K562 (cell line): ENCODE data around the gene LRRC51. TPM values are rescaled to one million over a fixed set of nuclear protein-coding genes. Genes with fewer than 3 reads are reported as not detected.

ENCODE experiments used
- CBX1 ChIP-seq: sonication (generic); IDR thresholded peaks from 2 replicates; pipeline ENCODE4 v1.6.1; 2016; ENCODE audit warnings: antibody characterized with exemption, low read depth, mild to moderate bottlenecking
- DPF2 ChIP-seq: fragments of 450-650 bp; IDR thresholded peaks from 2 replicates; pipeline ENCODE4 v1.6.1; 2016
- GTF2F1 ChIP-seq: IDR thresholded peaks from 2 replicates; pipeline ENCODE4 v1.6.1; 2011; ENCODE audit warnings: low read depth, low read length, improper control_type of control experiment
- HNRNPUL1 ChIP-seq: fragments of 200-400 bp; formaldehyde crosslinking; IDR thresholded peaks from 2 replicates; pipeline ENCODE4 v1.6.1; 2017; ENCODE audit warnings: low read length
- KLF13 ChIP-seq: fragments of 450-650 bp; IDR thresholded peaks from 2 replicates; pipeline ENCODE4 v1.6.1; 2016; ENCODE audit warnings: missing genetic modification characterization, low read depth, mild to moderate bottlenecking, missing compliant biosample characterization, moderate library complexity, borderline replicate concordance
- NR2C2 ChIP-seq, 2 experiments: fragments of 200-800 bp in 1 of 2; sonication (Bioruptor generic) in 1 of 2; sonication (generic) in 1 of 2; formaldehyde crosslinking in 1 of 2; IDR thresholded peaks; 2 replicates each; pipeline versions ENCODE4 v1.6.1 to v1.8.0; 2016 to 2022; ENCODE audit warnings: mild to moderate bottlenecking in 1 of 2, missing compliant biosample characterization in 1 of 2, missing genetic modification characterization in 1 of 2, missing genetic modification reagents in 1 of 2
- NR2F6 ChIP-seq: fragments of 450-650 bp; formaldehyde crosslinking; IDR thresholded peaks from 2 replicates; pipeline ENCODE4 v1.4.0; 2020; ENCODE audit warnings: mild to moderate bottlenecking
- PHF20 ChIP-seq: fragments of 450-650 bp; IDR thresholded peaks from 2 replicates; pipeline ENCODE4 v1.6.1; 2018; ENCODE audit not compliant: partially characterized antibody
- PHF21A ChIP-seq: fragments of 450-650 bp; IDR thresholded peaks from 2 replicates; pipeline ENCODE4 v1.6.1; 2017; ENCODE audit warnings: low read depth, borderline replicate concordance
- PHF8 ChIP-seq: fragments of 200-600 bp; sonication (generic); IDR thresholded peaks from 2 replicates; pipeline ENCODE4 v1.6.1; 2012; ENCODE audit warnings: mixed run types, mild to moderate bottlenecking, inconsistent platforms, low read length, moderate library complexity, borderline replicate concordance
- PTTG1 ChIP-seq: fragments of 450-650 bp; IDR thresholded peaks from 2 replicates; pipeline ENCODE4 v1.6.1; 2016; ENCODE audit warnings: low read depth, mild to moderate bottlenecking, missing genetic modification characterization, missing compliant biosample characterization
- SIN3A ChIP-seq, 2 experiments: fragments of 150-350 bp in 1 of 2; IDR thresholded peaks; 2 replicates each; pipeline ENCODE4 v1.6.1; 2011 to 2016; ENCODE audit warnings: borderline replicate concordance in 2 of 2, low read depth in 2 of 2, low read length in 2 of 2, mild to moderate bottlenecking in 2 of 2, moderate library complexity in 2 of 2; ENCODE audit not compliant: control insufficient read depth in 1 of 2
- polyA plus RNA-seq, 8 experiments: library from polyadenylated mRNA; depleted of rRNA in 4 of 8; stranded (reverse) in 5 of 8; unstranded in 3 of 8; fragments of >200 nt; fragmentation: Nextera tagmentation in 2 of 8; fragmentation: Illumina TruSeq in 1 of 8; extraction: Ambion mirVana in 2 of 8; extraction: Trizol in 1 of 8; gene quantifications; 2 replicates each; pipeline versions ENCODE4 v1.2.1 to v1.2.3, GENCODE V29; 2011 to 2014; ENCODE audit warnings: inconsistent platforms in 1 of 8, missing spikeins in 1 of 8
- total RNA-seq, 7 experiments: library from RNA; depleted of rRNA in 6 of 7; stranded (reverse); fragments of >200 nt in 6 of 7; fragmentation: Illumina TruSeq in 2 of 7; extraction: Trizol in 2 of 7; gene quantifications; 2 replicates each; pipeline versions ENCODE4 v1.2.1 to v1.2.3, GENCODE V29; 2011 to 2021; ENCODE audit warnings: low replicate concordance in 1 of 7
- TF ChIP-seq, protein P1 (sequence below): fragments of 250-450 bp; sonication (Bioruptor Pico); IDR thresholded peaks from 2 replicates; pipeline ENCODE4 v1.8.0; 2021; ENCODE audit warnings: borderline replicate concordance, mild to moderate bottlenecking, moderate library complexity; ENCODE audit not compliant: poor library complexity, severe bottlenecking
- TF ChIP-seq, protein P2 (sequence below): IDR thresholded peaks from 2 replicates; pipeline ENCODE4 v1.6.1; 2011; ENCODE audit warnings: borderline replicate concordance, low read depth, mild to moderate bottlenecking, moderate library complexity, low read length; ENCODE audit not compliant: insufficient read depth, poor library complexity, severe bottlenecking
- TF ChIP-seq, protein P3 (sequence below): fragments of 200-400 bp; formaldehyde crosslinking; IDR thresholded peaks from 2 replicates; pipeline ENCODE4 v1.6.1; 2017; ENCODE audit warnings: mild to moderate bottlenecking, low read depth, low read length, moderate library complexity
- TF ChIP-seq, protein P4 (sequence below): sonication (generic); formaldehyde crosslinking; IDR thresholded peaks from 2 replicates; pipeline ENCODE4 v1.5.0; 2020; ENCODE audit warnings: missing genetic modification reagents
- TF ChIP-seq, protein P5 (sequence below), 2 experiments: fragments of 450-650 bp; IDR thresholded peaks; 2 replicates each; pipeline ENCODE4 v1.6.1; 2016
- TF ChIP-seq, protein P6 (sequence below): fragments of 250-450 bp; sonication (Bioruptor Pico); IDR thresholded peaks from 2 replicates; pipeline ENCODE4 v1.8.0; 2021; ENCODE audit warnings: moderate library complexity, mild to moderate bottlenecking, inconsistent platforms

LRRC51 gene
- total and polyA plus RNA-seq, 9 of the 15 experiments (the other 6 are each of a cell fraction or from before 2014, with no cell fraction given) = 4.7 to 10.6 (median 5.6) TPM

DNA sequence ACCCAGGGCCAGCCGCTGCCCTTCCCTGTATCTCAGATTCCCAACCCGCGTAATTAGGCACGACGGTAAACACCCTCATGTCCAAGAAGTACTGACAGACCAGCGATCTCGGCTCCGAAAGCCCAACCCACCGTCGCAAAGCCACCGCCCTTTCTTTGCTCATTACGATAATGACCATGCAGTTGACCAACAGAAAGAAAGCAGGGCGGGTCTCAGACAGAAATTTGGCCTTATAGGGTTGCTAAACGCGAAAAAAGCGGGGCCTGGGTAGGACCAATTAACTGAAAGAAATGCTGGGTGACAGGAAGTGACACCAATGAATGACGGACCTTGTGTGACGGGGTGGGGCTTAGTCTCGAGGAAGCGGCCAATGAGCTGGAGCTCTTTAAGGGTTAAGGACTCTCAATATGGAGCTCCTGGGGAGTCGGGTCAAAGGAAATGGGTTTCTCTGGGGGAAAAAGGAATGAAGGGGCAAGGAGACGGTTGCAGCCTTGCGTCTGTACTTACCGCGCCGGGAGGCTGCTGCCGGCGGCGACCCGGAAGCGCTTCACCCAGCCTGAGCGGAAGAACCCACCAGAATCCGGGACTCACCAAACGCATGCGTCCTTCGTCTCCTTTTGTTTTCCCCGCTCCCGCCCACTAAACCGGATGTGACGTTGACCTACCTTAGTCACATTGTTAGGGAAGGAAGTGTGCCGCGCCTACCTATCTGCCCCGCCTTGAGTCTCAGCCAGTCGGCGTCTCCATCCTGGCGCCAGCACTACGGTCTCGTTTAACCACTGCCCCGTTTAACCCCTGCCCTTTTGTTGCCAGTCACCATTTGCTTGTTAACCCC, 31.7 kb downstream of the LRRC51 start, which contains the start of gene ANAPC15 (continued):
- TF ChIP-seq, protein P1, sequence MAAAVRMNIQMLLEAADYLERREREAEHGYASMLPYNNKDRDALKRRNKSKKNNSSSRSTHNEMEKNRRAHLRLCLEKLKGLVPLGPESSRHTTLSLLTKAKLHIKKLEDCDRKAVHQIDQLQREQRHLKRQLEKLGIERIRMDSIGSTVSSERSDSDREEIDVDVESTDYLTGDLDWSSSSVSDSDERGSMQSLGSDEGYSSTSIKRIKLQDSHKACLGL (CRISPR knock-in tag) = no peak
- peak in 1 of 2 experiments; percentile 46; a peak in 1 of 4 replicates for TF ChIP-seq SIN3A (IDR thresholded peaks at IDR 0.05; ENCODE audit: borderline replicate concordance in 2 of 2, control insufficient read depth in 1 of 2, low read depth in 2 of 2, low read length in 2 of 2)
- TF ChIP-seq, protein P2, sequence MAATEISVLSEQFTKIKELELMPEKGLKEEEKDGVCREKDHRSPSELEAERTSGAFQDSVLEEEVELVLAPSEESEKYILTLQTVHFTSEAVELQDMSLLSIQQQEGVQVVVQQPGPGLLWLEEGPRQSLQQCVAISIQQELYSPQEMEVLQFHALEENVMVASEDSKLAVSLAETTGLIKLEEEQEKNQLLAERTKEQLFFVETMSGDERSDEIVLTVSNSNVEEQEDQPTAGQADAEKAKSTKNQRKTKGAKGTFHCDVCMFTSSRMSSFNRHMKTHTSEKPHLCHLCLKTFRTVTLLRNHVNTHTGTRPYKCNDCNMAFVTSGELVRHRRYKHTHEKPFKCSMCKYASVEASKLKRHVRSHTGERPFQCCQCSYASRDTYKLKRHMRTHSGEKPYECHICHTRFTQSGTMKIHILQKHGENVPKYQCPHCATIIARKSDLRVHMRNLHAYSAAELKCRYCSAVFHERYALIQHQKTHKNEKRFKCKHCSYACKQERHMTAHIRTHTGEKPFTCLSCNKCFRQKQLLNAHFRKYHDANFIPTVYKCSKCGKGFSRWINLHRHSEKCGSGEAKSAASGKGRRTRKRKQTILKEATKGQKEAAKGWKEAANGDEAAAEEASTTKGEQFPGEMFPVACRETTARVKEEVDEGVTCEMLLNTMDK = no peak
- peak; percentile 69 for TF ChIP-seq PHF20
- no peak for TF ChIP-seq PHF21A
- TF ChIP-seq, protein P3, sequence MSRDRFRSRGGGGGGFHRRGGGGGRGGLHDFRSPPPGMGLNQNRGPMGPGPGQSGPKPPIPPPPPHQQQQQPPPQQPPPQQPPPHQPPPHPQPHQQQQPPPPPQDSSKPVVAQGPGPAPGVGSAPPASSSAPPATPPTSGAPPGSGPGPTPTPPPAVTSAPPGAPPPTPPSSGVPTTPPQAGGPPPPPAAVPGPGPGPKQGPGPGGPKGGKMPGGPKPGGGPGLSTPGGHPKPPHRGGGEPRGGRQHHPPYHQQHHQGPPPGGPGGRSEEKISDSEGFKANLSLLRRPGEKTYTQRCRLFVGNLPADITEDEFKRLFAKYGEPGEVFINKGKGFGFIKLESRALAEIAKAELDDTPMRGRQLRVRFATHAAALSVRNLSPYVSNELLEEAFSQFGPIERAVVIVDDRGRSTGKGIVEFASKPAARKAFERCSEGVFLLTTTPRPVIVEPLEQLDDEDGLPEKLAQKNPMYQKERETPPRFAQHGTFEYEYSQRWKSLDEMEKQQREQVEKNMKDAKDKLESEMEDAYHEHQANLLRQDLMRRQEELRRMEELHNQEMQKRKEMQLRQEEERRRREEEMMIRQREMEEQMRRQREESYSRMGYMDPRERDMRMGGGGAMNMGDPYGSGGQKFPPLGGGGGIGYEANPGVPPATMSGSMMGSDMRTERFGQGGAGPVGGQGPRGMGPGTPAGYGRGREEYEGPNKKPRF = no peak
- no peak; the same call in 1 of the 2 replicates for TF ChIP-seq DPF2
- TF ChIP-seq, protein P4, sequence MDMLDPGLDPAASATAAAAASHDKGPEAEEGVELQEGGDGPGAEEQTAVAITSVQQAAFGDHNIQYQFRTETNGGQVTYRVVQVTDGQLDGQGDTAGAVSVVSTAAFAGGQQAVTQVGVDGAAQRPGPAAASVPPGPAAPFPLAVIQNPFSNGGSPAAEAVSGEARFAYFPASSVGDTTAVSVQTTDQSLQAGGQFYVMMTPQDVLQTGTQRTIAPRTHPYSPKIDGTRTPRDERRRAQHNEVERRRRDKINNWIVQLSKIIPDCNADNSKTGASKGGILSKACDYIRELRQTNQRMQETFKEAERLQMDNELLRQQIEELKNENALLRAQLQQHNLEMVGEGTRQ (CRISPR knock-in tag) = no peak
- no peak for TF ChIP-seq CBX1
- TF ChIP-seq, protein P5, sequence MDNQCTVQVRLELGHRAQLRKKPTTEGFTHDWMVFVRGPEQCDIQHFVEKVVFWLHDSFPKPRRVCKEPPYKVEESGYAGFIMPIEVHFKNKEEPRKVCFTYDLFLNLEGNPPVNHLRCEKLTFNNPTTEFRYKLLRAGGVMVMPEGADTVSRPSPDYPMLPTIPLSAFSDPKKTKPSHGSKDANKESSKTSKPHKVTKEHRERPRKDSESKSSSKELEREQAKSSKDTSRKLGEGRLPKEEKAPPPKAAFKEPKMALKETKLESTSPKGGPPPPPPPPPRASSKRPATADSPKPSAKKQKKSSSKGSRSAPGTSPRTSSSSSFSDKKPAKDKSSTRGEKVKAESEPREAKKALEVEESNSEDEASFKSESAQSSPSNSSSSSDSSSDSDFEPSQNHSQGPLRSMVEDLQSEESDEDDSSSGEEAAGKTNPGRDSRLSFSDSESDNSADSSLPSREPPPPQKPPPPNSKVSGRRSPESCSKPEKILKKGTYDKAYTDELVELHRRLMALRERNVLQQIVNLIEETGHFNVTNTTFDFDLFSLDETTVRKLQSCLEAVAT (IDR thresholded peaks at IDR 0.05) = 0 out of 4 replicates have a peak, but pooled peaks of 1 of the 2 experiments have one; percentile 50
- peak; percentile 99 for TF ChIP-seq NR2C2 (CRISPR knock-in tag; IDR thresholded peaks at IDR 0.05)
- peak; percentile 100 for TF ChIP-seq NR2C2 (tag; IDR thresholded peaks at IDR 0.05)
- TF ChIP-seq PTTG1 = no peak
- no peak for TF ChIP-seq HNRNPUL1
- peak; percentile 91; the same call in 1 of the 2 replicates for TF ChIP-seq PHF8
- TF ChIP-seq, protein P6, sequence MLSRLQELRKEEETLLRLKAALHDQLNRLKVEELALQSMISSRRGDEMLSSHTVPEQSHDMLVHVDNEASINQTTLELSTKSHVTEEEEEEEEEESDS (CRISPR knock-in tag) = no peak
- TF ChIP-seq NR2F6 (CRISPR knock-in tag) = no peak
- TF ChIP-seq GTF2F1 = no peak
- no peak for TF ChIP-seq KLF13
